ENCODE measurements around the gene TSTD2.

- TF ChIP-seq, protein P1, sequence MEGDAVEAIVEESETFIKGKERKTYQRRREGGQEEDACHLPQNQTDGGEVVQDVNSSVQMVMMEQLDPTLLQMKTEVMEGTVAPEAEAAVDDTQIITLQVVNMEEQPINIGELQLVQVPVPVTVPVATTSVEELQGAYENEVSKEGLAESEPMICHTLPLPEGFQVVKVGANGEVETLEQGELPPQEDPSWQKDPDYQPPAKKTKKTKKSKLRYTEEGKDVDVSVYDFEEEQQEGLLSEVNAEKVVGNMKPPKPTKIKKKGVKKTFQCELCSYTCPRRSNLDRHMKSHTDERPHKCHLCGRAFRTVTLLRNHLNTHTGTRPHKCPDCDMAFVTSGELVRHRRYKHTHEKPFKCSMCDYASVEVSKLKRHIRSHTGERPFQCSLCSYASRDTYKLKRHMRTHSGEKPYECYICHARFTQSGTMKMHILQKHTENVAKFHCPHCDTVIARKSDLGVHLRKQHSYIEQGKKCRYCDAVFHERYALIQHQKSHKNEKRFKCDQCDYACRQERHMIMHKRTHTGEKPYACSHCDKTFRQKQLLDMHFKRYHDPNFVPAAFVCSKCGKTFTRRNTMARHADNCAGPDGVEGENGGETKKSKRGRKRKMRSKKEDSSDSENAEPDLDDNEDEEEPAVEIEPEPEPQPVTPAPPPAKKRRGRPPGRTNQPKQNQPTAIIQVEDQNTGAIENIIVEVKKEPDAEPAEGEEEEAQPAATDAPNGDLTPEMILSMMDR (conservative IDR thresholded peaks at IDR 0.05 in 1 of 2, IDR thresholded peaks at IDR 0.05 in 1 of 2; ENCODE audit: extremely low read depth in 1 of 2, insufficient read depth in 1 of 2, low read depth in 1 of 2, low read length in 2 of 2) = no peak
- TF ChIP-seq EZH2 (IDR thresholded peaks at IDR 0.05; ENCODE audit: borderline replicate concordance, low read length) = no peak
These were observed at the start of gene TSTD2, which contains the start of gene NCBP1 for GRCh38 chr9:97632985-97633858.

Measured in mammary epithelial cell (primary cell).